HG03280 (cell line): ENCODE data around the gene WBP2NL.

Experiments
- ATAC-seq: cut with Tn5 transposase; IDR thresholded peaks from one replicate; pipeline ENCODE4 v1.9.1; 2021; ENCODE audit warnings: mild to moderate bottlenecking, moderate library complexity; ENCODE audit not compliant: unreplicated experiment

The WBP2NL gene

DNA sequence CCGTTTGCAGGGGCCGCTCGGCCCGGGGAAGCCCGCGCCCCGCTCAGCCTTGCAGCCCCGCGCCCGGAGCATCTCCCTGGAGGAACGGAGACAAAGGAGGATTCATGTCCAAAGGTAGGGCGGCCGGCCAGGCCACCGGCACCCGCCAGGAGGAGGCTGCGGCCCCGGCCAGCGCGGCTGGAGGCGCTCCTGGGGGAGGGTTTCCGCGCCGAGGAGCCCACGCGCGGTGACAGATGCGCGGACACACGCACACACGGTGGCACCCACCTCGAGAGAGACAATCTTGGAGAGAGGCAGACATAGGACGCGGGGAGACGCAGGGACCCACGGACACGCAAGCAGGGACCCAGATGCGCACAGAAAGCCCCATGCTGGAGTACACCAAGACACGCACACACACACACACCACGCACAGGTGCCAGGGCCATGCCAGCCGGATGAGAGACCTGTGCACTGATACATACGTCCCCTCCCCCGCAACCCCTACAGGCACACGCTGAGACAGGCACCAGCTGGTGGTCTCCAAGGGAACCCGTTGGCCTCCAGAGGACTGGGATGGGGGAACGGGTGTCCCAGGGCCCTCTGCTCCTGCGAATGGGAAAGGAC, 21.5 kb upstream of the WBP2NL start:
- no peak for ATAC-seq

DNA sequence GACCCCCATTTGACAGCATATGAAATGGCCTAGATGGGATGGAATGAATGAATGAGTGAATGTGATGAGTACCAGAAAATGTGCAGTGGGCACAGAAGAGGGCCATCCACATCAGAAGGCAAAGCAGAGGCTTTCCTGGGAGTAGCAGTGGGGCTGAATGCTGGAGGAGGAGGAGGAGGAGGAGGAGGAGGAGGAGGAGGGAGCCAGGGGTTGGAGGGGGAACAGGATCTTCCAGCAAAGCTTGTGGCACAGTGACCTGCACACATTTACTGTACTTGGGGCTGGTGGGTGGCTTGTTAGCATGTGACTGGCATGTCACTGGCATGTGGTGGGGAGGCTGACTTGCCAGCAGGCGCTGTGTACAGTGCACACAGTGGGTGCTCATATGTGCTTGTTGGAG, 19.9 kb upstream of the WBP2NL start:
- no peak for ATAC-seq

GRCh38 chr22:41979423-41980250, 19.0 kb upstream of the WBP2NL start:
- no peak for ATAC-seq

DNA sequence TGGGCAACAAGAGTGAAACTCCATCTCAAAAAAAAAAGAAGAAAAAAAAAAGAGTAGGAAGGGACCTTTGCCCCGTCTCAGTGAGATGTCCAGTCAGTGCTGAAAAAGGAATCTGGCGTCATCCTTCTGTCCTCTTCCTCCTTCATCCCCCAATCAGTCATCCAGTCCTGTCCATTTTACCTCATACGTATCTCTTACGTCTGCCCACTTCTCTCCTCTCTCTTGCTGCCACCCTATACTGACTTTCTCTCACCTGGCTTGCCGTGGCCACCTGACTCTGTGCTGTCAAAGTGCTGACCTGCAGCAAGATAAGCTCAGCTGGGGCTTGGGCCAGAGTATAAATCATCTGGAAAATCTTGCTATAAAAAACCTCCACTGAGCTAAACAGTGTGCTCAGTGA, 15.7 kb upstream of the WBP2NL start:
- no peak for ATAC-seq

DNA sequence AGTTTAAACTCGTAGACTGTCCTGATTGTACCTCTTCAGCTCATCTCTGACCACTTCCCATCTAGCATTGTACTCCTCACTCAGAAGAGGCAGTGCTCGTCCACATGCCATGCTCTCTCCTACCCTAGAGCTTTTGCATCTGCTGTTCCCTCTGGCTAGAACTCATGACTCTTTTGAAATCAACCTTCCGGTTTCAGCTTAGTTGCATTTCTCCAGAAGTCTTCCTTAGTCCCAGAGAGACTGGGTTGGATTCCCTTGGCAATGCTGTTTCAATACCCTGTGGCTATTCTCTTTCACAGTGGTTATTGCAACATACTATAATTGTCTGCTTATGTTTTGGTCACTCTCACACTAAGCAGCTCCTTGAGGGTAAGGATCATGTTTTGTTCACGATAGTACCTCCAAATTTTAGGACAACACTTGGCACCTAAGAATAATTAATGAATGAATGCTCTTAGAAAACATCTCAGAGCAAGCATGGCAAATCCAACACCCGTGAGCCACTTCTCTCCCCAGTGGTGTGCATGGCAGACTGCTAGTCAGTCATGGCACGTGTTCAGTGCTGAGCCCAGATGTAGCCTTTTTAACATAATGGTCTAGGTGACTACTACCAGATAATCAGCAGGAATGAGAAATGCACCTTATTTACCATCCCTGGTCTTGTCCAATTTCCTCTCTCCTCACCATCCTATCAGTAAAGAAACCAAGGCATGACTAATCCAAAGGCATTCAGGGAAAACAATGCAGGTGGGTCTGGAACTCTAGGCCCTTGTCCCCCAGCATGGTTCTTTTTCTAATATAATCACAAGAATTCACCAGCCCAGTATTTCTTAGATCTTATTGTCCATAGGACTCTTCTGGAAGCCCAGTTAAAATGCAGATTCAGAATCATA, 14.8 kb upstream of the WBP2NL start:
- ATAC-seq: no peak

DNA sequence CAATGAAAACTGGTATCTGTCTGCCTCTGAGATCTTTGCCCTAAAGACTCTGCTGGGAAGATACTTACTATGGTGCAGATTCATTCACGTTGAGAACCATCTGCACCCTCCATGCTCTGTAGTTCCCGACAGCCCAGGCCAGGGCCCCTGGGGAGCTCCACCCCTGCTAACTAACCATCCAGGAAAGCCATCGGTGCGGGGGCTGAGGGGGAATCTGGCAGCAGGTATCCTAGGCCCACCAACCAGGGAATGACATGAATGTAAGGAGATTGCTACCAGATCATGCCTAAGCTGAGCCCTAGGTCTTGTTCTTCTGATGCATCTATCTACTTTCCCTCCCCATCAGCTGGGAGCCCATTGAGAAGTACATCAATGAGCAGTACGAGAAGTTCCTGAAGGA, 11.3 kb upstream of the WBP2NL start:
- ATAC-seq: no peak

GRCh38 chr22:41989246-41989645, 9.3 kb upstream of the WBP2NL start:
- no peak for ATAC-seq

- ATAC-seq: no peak
Observed at GRCh38 chr22:41991111-41991510, 7.5 kb upstream of the WBP2NL start.

- ATAC-seq: no peak
Observed at GRCh38 chr22:41992496-41992895, 6.1 kb upstream of the WBP2NL start.

DNA sequence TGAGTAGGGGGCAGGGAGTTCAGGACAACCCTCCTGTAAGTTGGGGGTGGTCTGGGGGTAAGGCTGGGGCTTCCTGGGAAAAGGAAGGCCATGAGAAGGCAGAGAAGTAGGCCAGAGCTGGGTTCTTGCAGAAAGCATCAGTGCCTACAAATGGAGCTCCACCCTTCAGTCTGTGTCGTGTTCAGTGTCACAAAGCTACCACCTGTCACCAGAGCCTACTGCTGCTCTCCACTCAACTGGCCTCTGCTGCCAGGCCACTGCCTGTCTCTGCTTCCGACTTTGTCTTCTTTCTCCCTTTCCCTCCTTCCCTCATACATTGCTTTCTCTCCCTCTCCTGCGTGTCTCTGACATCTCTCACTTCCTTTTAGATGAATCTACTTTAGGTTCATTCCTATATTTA, 3.4 kb upstream of the WBP2NL start:
- ATAC-seq: no peak

GRCh38 chr22:41996826-41997225, 1.8 kb upstream of the WBP2NL start:
- no peak for ATAC-seq

DNA sequence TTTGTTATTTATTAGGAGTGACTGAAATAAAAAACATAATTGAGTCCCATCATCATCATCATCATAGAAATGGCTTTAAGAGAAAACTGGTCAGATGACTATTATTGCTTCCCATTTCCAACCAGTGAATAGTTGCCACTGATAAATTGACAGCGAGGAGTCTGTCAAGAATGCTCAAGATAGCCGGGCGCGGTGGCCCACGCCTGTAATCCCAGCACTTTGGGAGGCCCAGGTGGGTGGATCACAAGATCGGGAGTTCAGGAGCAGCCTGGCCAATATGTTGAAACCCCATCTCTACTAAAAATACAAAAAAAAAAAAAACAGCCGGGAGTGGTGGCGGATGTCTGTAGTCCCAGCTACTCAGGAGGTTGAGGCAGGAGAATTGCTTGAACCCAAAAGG, 1.9 kb downstream of the WBP2NL start:
- no peak for ATAC-seq

- ATAC-seq: no peak
Observed at GRCh38 chr22:42001121-42001520, 2.5 kb downstream of the WBP2NL start.

DNA sequence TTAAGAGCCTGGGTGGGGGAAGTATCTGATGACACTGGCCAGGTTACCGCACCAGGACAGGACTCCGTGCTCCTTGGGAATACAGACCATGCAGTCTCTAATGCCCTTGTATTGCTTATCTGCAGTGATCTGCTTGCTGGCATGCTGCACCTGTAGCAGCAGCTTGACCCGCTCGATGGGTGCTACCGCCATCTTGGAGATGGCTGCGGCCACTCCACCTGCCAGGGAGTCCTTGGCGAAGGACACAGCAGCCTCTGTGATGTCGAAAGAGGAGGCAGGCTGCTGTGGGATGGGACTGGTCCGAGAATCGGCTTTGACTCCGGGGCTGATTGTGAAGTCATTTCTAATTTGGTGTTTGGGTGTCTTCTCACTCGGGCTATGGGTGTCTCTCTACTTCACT, 3.1 kb downstream of the WBP2NL start:
- no peak for ATAC-seq

DNA sequence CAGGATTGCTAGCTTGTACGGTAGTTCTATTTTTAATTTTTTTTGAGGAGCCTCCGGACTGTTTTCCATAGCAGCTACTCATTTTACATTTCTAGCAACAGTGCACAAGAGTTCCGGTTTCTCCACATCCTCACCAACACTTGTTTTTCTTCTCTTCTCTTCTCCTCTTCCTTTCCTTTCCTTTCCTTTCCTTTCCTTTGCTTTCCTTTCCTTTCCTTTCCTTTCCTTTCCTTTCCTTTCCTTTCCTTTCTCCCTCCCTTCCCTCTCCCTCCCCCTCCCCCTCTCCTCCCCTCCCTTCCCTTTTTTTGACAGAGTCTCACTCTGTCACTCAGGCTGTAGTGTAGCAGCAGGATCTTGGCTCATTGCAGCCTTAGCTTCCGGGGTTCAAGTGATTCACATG, 9.3 kb downstream of the WBP2NL start:
- no peak for ATAC-seq

DNA sequence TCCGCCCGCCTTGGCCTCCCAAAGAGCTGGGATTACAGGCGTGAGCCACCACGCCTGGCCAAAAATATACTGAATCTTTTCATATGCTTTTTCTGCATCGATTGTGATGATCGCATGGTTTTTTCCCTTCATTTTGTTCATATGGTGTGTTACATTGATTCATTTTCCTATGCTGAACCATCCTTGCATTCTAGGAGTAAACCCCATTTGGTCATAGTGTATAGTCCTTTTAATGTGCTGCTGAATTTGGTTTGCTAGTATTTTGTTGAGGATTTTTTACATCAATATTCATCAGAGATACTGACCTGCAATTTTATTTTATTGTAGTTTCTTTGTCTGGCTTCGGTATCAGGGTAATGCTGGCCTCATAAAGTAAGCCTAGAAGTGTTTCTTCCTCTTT, 12.2 kb downstream of the WBP2NL start:
- ATAC-seq: no peak

DNA sequence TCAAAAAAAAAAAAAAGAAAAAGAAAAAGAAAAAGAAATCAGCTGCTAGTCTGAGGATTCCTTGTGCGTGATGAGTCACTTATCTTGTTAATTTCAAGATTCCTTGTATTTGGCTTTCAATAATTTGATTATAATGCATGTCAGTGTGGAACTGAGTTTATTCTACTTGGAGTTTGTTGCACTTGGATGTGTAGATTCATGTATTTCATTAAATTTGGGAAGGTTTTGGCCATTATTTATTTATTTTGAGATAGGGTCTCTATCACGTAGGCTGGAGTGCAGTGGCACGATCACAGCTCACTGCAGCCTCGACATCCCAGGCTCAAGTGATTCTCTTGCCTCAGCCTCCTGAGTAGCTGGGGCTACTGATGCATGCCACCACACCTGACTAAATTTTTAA, 14.8 kb downstream of the WBP2NL start:
- ATAC-seq: no peak

GRCh38 chr22:42016111-42016510, 17.5 kb downstream of the WBP2NL start:
- no peak for ATAC-seq

DNA sequence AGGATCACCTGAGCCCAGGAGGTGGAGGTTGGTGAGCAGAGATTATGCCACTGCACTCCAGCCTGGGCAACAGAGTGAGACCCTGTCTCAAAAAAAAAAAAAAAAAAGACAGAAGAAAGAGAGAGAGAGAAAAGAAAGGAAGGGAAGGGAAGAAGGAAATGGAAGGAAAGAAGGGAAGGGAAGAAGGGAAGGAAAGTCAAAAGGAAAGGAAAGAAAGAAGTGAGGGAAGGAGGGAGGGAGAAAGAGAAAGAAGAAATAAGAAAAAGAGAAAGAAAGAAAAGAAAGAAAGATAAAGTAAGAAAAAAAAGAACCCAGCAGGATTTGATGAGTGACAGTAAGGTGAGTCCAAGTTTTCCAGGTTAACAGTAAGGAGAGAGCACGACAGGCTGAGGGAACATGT, 19.6 kb downstream of the WBP2NL start:
- no peak for ATAC-seq

GRCh38 chr22:42021571-42021970, 23.0 kb downstream of the WBP2NL start:
- ATAC-seq: no peak

GRCh38 chr22:42022162-42022847, 23.7 kb downstream of the WBP2NL start:
- ATAC-seq: no peak
